Keratinocyte (primary cell): ENCODE measurements around the gene GPR65. TPM values are rescaled to one million over a fixed set of nuclear protein-coding genes. Genes with fewer than 3 reads are reported as not detected.

Source experiments
- DNase-seq: peaks from one replicate; pipeline ENCODE4 v3.0.0-alpha.2; 2011; ENCODE audit warnings: low read depth, missing footprints, low spot score
- FAIRE-seq: peaks from 2 replicates; lab custom pipeline; 2011; peaks lifted over from hg19 to GRCh38; lab: Jason Lieb, UNC
- H2AFZ ChIP-seq: 2 replicates; pipeline ENCODE4 v1.6.0; 2012; ENCODE audit warnings: low read length, control low read depth, inconsistent platforms; ENCODE audit not compliant: control insufficient read depth
- H3K27ac ChIP-seq: 2 replicates; pipeline ENCODE4 v1.5.1; 2011; ENCODE audit warnings: low read length; ENCODE audit not compliant: control insufficient read depth, insufficient read depth
- H3K27me3 ChIP-seq: 3 replicates; pipeline ENCODE4 v1.6.0; 2011; ENCODE audit warnings: low read length; ENCODE audit not compliant: control insufficient read depth, insufficient read depth; ENCODE audit errors: extremely low read depth
- H3K36me3 ChIP-seq, 2 experiments: 2 replicates in 1 of 2; 3 replicates in 1 of 2; pipeline ENCODE4 v1.5.1; 2011; ENCODE audit warnings: low read length in 2 of 2, mild to moderate bottlenecking in 1 of 2; ENCODE audit not compliant: control insufficient read depth in 2 of 2, insufficient read depth in 2 of 2; ENCODE audit errors: extremely low read depth in 1 of 2
- H3K4me1 ChIP-seq: 3 replicates; pipeline ENCODE4 v1.5.1; 2011; ENCODE audit warnings: low read length; ENCODE audit not compliant: control insufficient read depth, insufficient read depth; ENCODE audit errors: extremely low read depth
- H3K4me2 ChIP-seq: 3 replicates; pipeline ENCODE4 v1.6.0; 2011; ENCODE audit warnings: low read depth, low read length; ENCODE audit not compliant: control insufficient read depth, insufficient read depth; ENCODE audit errors: extremely low read depth
- H3K4me3 ChIP-seq, 3 experiments: fragments of 200-600 bp in 1 of 3; sonication (generic) in 1 of 3; 2 replicates in 2 of 3; 3 replicates in 1 of 3; pipeline ENCODE4 v1.5.1; 2011 to 2016; ENCODE audit warnings: low read length in 3 of 3, mild to moderate bottlenecking in 3 of 3, control low read depth in 2 of 3, inconsistent platforms in 1 of 3, low read depth in 1 of 3, mixed read lengths in 1 of 3, mixed run types in 1 of 3, moderate library complexity in 1 of 3; ENCODE audit not compliant: control insufficient read depth in 2 of 3, insufficient read depth in 2 of 3; ENCODE audit errors: extremely low read depth in 1 of 3
- H3K79me2 ChIP-seq: 2 replicates; pipeline ENCODE4 v1.6.0; 2012; ENCODE audit warnings: low read length; ENCODE audit not compliant: control insufficient read depth, insufficient read depth
- H3K9ac ChIP-seq: 3 replicates; pipeline ENCODE4 v1.6.0; 2011; ENCODE audit warnings: low read length; ENCODE audit not compliant: control insufficient read depth, insufficient read depth; ENCODE audit errors: extremely low read depth
- H3K9me1 ChIP-seq: 3 replicates; pipeline ENCODE4 v1.6.0; 2011; ENCODE audit warnings: low read length; ENCODE audit not compliant: control insufficient read depth, insufficient read depth; ENCODE audit errors: extremely low read depth
- H3K9me3 ChIP-seq: 2 replicates; pipeline ENCODE4 v1.5.1; 2012; ENCODE audit warnings: low read depth, low read length; ENCODE audit not compliant: control insufficient read depth
- H4K20me1 ChIP-seq: 3 replicates; pipeline ENCODE4 v1.6.0; 2011; ENCODE audit warnings: low read length; ENCODE audit not compliant: control insufficient read depth, insufficient read depth; ENCODE audit errors: extremely low read depth
- EZH2 ChIP-seq: IDR thresholded peaks from one replicate; pipeline ENCODE4 v1.6.1; 2012; ENCODE audit warnings: inconsistent platforms, mild to moderate bottlenecking, low read length, moderate library complexity
- dilution Hi-C: fragments of 300-500 bp; cut with MboI; formaldehyde crosslinking; loops from one replicate; pipeline ENCODE4 v1.7.0; 2020; ENCODE audit warnings: low sequenced_read_pairs; ENCODE audit not compliant: extremely low pct_ligation_motif_present
- polyA plus RNA-seq, 5 experiments: library from polyadenylated mRNA; depleted of rRNA in 3 of 5; stranded (reverse) in 3 of 5; stranded (forward) in 1 of 5; unstranded in 1 of 5; fragments of >200 nt; gene quantifications; 1 replicate in 1 of 5; 2 replicates in 3 of 5; 3 replicates in 1 of 5; pipeline versions ENCODE4 v1.2.1 to v1.2.3, GENCODE V29; 2011 to 2012; ENCODE audit warnings: missing spikeins in 2 of 5, low read depth in 1 of 5, low replicate concordance in 1 of 5
- TF ChIP-seq, protein P1 (sequence below), 3 experiments: IDR thresholded peaks in 1 of 3; conservative IDR thresholded peaks in 1 of 3; optimal IDR thresholded peaks in 1 of 3; 2 replicates in 2 of 3; 3 replicates in 1 of 3; pipeline versions ENCODE3 to v1.5.1; 2011; ENCODE audit warnings: low read length in 3 of 3, mild to moderate bottlenecking in 3 of 3, moderate library complexity in 2 of 3, control low read depth in 1 of 3, inconsistent platforms in 1 of 3; ENCODE audit not compliant: insufficient read depth in 2 of 3; ENCODE audit errors: extremely low read depth in 1 of 3

GPR65 gene
- polyA plus RNA-seq, 1 donor (not counting 4 experiments of a cell fraction or from before 2014, with no cell fraction given), result not detected

GRCh38 chr14:88029500-88029899 lies 24.6 kb downstream of the GPR65 start:
- dilution Hi-C loops, result no loop called here
- Histone ChIP-seq H3K9ac (no peak overlapping the region), H3K4me3 (no peak overlapping the region), H3K27me3 (no peaks in the 10 kb centered on the region), H3K9me3 (no peaks in the 10 kb centered on the region), H3K9me1 (no peaks in the 10 kb centered on the region), H3K27ac (no peak overlapping the region), H4K20me1 (no peaks in the 10 kb centered on the region), H3K79me2 (no peaks in the 10 kb centered on the region), H3K4me1 (no peaks in the 10 kb centered on the region), H3K4me2 (no peak overlapping the region), H3K36me3 (no peaks in the 10 kb centered on the region), H2AFZ (no peak overlapping the region)
- TF ChIP-seq, protein P1, sequence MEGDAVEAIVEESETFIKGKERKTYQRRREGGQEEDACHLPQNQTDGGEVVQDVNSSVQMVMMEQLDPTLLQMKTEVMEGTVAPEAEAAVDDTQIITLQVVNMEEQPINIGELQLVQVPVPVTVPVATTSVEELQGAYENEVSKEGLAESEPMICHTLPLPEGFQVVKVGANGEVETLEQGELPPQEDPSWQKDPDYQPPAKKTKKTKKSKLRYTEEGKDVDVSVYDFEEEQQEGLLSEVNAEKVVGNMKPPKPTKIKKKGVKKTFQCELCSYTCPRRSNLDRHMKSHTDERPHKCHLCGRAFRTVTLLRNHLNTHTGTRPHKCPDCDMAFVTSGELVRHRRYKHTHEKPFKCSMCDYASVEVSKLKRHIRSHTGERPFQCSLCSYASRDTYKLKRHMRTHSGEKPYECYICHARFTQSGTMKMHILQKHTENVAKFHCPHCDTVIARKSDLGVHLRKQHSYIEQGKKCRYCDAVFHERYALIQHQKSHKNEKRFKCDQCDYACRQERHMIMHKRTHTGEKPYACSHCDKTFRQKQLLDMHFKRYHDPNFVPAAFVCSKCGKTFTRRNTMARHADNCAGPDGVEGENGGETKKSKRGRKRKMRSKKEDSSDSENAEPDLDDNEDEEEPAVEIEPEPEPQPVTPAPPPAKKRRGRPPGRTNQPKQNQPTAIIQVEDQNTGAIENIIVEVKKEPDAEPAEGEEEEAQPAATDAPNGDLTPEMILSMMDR (optimal IDR thresholded peaks at IDR 0.05 in 1 of 3, IDR thresholded peaks at IDR 0.05 in 1 of 3, conservative IDR thresholded peaks at IDR 0.05 in 1 of 3; ENCODE audit: extremely low read depth in 1 of 3, insufficient read depth in 2 of 3, low read length in 3 of 3), result no peak
- no peak for TF ChIP-seq EZH2
- FAIRE-seq (no peak), DNase-seq (no peak)

DNA sequence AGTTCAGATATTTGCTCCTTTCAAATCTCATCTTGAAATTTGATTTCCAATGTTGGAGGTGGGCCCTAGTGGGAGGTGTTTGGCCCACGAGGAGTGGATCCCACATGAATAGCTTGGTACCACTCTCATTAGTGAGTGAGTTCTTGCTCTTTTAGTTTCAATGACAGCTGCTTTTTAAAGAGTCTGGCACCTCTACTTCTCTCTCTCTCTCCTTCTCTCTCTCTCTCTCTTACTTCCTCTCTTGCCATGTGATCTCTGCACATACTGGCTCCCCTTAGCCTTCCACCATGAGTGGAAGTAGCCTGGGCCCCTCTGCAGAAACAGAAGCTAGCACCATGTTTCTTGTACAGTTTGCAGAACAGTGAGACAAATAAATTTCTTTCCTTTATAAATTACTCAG lies 25.1 kb downstream of the GPR65 start:
- Histone ChIP-seq H3K79me2 (no peaks in the 10 kb centered on the region), H2AFZ (no peak overlapping the region), H3K9me1 (no peaks in the 10 kb centered on the region), H3K27me3 (no peaks in the 10 kb centered on the region), H3K4me3 (no peak overlapping the region), H3K9me3 (no peaks in the 10 kb centered on the region), H3K27ac (no peak overlapping the region), H3K9ac (no peak overlapping the region), H3K4me2 (no peak overlapping the region), H4K20me1 (no peaks in the 10 kb centered on the region), H3K36me3 (no peaks in the 10 kb centered on the region), H3K4me1 (no peaks in the 10 kb centered on the region)
- no peak for FAIRE-seq
- TF ChIP-seq, protein P1 (optimal IDR thresholded peaks at IDR 0.05 in 1 of 3, IDR thresholded peaks at IDR 0.05 in 1 of 3, conservative IDR thresholded peaks at IDR 0.05 in 1 of 3; ENCODE audit: extremely low read depth in 1 of 3, insufficient read depth in 2 of 3, low read length in 3 of 3), result no peak
- no peak for TF ChIP-seq EZH2
- dilution Hi-C loops, result no loop called here
- no peak for DNase-seq
